Esophagus (tissue), 2 donors: Measurements from ENCODE around the gene CACNA1F. TPM values are rescaled to one million over a fixed set of nuclear protein-coding genes. Genes with fewer than 3 reads are reported as not detected.
A peak's percentile ranks its signal among the peaks of the same experiment; 100 is the strongest.

Experiments used
- H3K27ac ChIP-seq, 2 donors: one replicate each; pipeline ENCODE4 v1.5.1; 2013; ENCODE audit warnings: low read depth in 2 of 2, mild to moderate bottlenecking in 2 of 2, inconsistent platforms in 1 of 2, low read length in 1 of 2, moderate library complexity in 1 of 2
- H3K27me3 ChIP-seq, 2 donors: one replicate each; pipeline ENCODE4 v1.6.1; 2013; ENCODE audit warnings: low read length in 2 of 2, control low read depth in 1 of 2, mild to moderate bottlenecking in 1 of 2; ENCODE audit not compliant: insufficient read depth in 2 of 2, control insufficient read depth in 1 of 2
- H3K36me3 ChIP-seq, 2 donors: one replicate each; pipeline ENCODE4 v1.6.1; 2013; ENCODE audit warnings: low read length in 1 of 2; ENCODE audit not compliant: control insufficient read depth in 2 of 2, insufficient read depth in 2 of 2
- H3K4me1 ChIP-seq, 2 donors: one replicate each; pipeline ENCODE4 v1.6.1; 2013; ENCODE audit warnings: low read length in 1 of 2; ENCODE audit not compliant: control insufficient read depth in 2 of 2, insufficient read depth in 2 of 2
- H3K4me3 ChIP-seq, 2 donors: one replicate each; pipeline ENCODE4 v1.5.1; 2013; ENCODE audit warnings: low read length in 2 of 2, mild to moderate bottlenecking in 2 of 2, low read depth in 1 of 2, moderate library complexity in 1 of 2
- H3K9me3 ChIP-seq, 2 donors: one replicate each; pipeline ENCODE4 v1.6.1; 2013; ENCODE audit warnings: mild to moderate bottlenecking in 2 of 2, low read depth in 1 of 2, low read length in 1 of 2, moderate library complexity in 1 of 2; ENCODE audit not compliant: control insufficient read depth in 2 of 2, insufficient read depth in 1 of 2
- WGBS, 2 donors: extraction: QIAGEN DNeasy Blood & Tissue Kit; methylation state at CpG; one replicate each; pipeline ENCODE4 v1.1.7; 2013; 5-methylcytosine and 5-hydroxymethylcytosine counted together
- polyA plus RNA-seq, 2 donors: library from polyadenylated mRNA; stranded (reverse); fragments of 200-250 nt; gene quantifications; one replicate each; pipeline ENCODE4 v1.2.3, GENCODE V29; 2013
- donor health status: healthy with polysubstance abuse.
- donor health status: Bipolar disorder and iron deficiency.

The CACNA1F gene
- polyA plus RNA-seq, 2 donors: 0.11 to 0.24 TPM

- 84% methylated on average over 31 of the region's 31 CpGs for WGBS, 2 donors
- Histone ChIP-seq H3K27me3 (no peaks in the 10 kb centered on the region), H3K36me3 (no peaks in the 10 kb centered on the region), H3K4me3 (no peak overlapping the region), H3K4me1 (peaks cover 0 to 6% of the 10 kb centered on the region in 2 donors), H3K9me3 (no peaks in the 10 kb centered on the region), H3K27ac (peak overlapping the region; percentile 43 to 94)
Measured at GRCh38 chrX:49164589-49165360, 68.4 kb downstream of the CACNA1F start.

DNA sequence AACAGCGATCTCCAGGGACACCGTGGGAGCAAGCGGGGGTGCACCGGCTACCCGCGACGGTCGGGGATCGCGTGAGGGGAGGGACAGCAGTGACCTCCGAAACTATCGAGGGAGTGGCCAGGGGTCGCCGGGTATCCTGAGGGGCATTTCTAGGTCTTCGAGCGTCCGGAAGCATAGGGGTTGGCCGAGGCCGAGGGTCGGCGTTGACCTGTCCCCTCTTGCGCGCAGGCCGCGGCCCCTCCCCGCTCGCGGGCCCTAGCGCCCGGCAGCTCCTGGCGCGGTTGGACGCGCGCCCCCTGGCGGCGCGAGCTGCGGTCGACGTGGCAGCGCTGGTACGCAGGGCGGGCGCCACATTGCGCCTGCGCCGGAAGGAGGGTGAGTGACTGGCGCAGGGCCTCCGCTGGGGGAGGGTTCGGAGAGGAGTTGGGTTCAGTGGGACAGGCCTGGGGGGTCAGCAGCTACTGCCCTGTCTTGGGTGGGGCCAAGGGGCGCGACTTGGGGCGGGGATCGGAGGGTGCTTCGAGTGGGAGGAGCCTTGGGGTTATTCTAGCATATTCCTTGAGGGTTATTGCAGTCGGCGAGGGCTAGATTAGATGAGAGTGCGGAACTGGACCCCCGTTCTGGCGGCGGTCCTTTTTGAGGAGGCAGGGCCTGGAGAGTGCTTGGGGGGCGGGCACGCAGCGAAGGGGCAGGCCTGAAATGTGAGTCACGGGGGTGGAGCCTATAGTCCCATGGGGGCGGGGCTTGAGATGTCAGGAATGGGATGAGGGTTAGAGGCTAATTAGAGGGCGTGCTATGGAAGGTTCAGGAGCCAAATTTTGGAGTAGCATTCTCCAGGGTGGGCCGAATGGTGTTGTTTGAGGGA is 69.4 kb downstream of the CACNA1F start:
- WGBS, 2 donors: 1 to 38% methylated on average over 47 to 69 of the region's 69 CpGs
- no peaks in the 10 kb centered on the region for H3K9me3 ChIP-seq
- H3K27me3 ChIP-seq: no peaks in the 10 kb centered on the region
- peak overlapping the region; percentile 89 to 94 for H3K27ac ChIP-seq
- peak overlapping the region; percentile 45 to 50 for H3K4me3 ChIP-seq
- H3K36me3 ChIP-seq: no peaks in the 10 kb centered on the region
- H3K4me1 ChIP-seq: peaks cover 0 to 6% of the 10 kb centered on the region in 2 donors

GRCh38 chrX:49162620-49163019 is 70.5 kb downstream of the CACNA1F start, which contains the start of gene MAGIX:
Gene MAGIX (plus strand): TSS chrX:49162758. CDS start chrX:49162890, 132 bp downstream.
- H3K4me3 ChIP-seq: peak within 1 kb of the TSS; percentile 45 to 51
- H3K4me1 ChIP-seq: peaks cover 0 to 6% of the 10 kb centered on the region in 2 donors
- no peaks in the 10 kb centered on the region for H3K36me3 ChIP-seq
- H3K9me3 ChIP-seq: no peaks in the 10 kb centered on the region
- WGBS, 2 donors: 41 to 66% methylated on average over 28 of the region's 28 CpGs
- H3K27ac ChIP-seq: peak within 1 kb of the TSS; percentile 89 to 94
- no peaks in the 10 kb centered on the region for H3K27me3 ChIP-seq

GRCh38 chrX:49161632-49162031 is 71.5 kb downstream of the CACNA1F start:
- no peaks in the 10 kb centered on the region for H3K27me3 ChIP-seq
- 86 to 92% methylated on average over 5 of the region's 5 CpGs for WGBS, 2 donors

DNA sequence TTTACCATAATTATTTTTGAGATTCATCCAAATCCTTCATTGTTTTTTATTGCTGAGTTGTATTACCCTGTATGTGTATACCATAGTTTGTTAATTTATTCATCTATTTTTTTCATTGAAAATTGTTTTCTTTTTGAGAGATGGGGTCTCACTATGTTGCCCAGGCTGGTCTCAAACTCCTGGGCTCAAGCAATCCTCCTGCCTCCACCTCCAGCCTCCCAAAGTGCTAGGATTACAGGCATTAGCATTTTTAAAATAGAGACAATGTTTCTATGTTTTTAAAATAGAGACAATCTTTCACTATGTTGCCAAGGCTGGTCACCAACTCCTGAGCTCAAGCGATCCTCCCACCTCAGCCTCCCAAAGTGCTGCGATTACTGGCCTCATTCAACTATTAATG is 72.2 kb downstream of the CACNA1F start:
- Histone ChIP-seq H3K36me3 (no peaks in the 10 kb centered on the region), H3K4me1 (peaks cover 0 to 5% of the 10 kb centered on the region in 2 donors), H3K27me3 (no peaks in the 10 kb centered on the region), H3K9me3 (no peaks in the 10 kb centered on the region), H3K27ac (no peak overlapping the region), H3K4me3 (no peak overlapping the region)
- WGBS, 2 donors: 92 to 97% methylated on average over 2 of the region's 2 CpGs

More at GRCh38 chrX:49161632-49162031, 71.5 kb downstream of the CACNA1F start:
- Histone ChIP-seq H3K36me3 (no peaks in the 10 kb centered on the region), H3K4me1 (peaks cover 0 to 6% of the 10 kb centered on the region in 2 donors), H3K27ac (no peak overlapping the region), H3K4me3 (no peak overlapping the region), H3K9me3 (no peaks in the 10 kb centered on the region)

GRCh38 chrX:49157194-49157593 is 75.9 kb downstream of the CACNA1F start:
- Histone ChIP-seq H3K4me1 (no peaks in the 10 kb centered on the region), H3K27me3 (no peaks in the 10 kb centered on the region), H3K9me3 (no peaks in the 10 kb centered on the region), H3K36me3 (no peaks in the 10 kb centered on the region), H3K4me3 (no peak overlapping the region), H3K27ac (no peak overlapping the region)
- WGBS, 2 donors: 79 to 80% methylated on average over 24 of the region's 25 CpGs

DNA sequence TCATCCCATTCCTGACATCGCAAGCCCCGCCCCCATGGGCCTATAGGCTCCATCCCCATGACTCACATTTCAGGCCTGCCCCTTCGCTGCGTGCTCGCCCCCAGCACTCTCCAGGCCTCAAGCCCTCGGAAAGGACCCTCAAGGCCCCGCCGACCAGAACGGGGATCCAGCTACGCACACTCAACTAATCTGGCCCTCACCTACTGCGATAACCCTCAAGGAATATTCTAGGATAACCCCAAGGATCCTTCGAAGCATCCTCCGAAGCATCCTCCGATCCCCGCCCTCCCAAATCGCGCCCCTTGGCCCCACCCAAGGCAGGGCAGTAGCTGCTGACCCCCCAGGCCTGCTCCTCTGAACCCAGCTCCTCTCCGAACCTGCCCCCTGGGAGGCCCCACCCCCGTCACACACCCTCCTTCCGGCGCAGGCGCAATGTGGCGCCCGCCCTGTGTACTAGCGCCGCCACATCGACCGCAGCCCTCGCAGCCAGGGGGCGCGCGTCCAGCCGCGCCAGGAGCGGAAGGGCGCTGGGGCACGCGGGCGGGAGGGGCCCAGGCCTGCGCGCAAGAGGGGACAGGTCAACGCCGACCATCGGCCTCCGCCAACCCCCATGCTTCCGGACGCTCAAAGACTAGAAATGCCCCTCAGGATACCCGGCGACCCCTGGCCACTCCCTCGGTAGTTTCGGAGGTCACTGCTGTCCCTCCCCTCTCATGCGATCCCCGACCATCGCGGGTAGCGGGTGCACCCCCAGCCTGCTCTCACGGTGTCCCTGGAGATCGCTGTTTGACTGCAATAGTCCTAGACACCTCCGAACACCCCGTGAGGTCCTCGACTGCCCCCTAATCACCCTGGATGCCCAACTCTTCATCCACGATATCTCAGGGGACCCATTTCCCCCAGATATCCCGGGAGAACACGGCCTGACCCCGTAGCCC is 77.0 kb downstream of the CACNA1F start:
- Histone ChIP-seq H3K4me3 (peak overlapping the region; percentile 31 to 51), H3K9me3 (no peaks in the 10 kb centered on the region), H3K27ac (peak overlapping the region; percentile 92 to 98), H3K27me3 (no peaks in the 10 kb centered on the region), H3K36me3 (no peaks in the 10 kb centered on the region), H3K4me1 (no peaks in the 10 kb centered on the region)
- 2 to 39% methylated on average over 58 to 65 of the region's 65 CpGs for WGBS, 2 donors

GRCh38 chrX:49155243-49155899 is 77.8 kb downstream of the CACNA1F start:
- H3K27ac ChIP-seq: peak overlapping the region; percentile 92 to 98
- peak overlapping the region; percentile 14 to 51 for H3K4me3 ChIP-seq
- WGBS, 2 donors: 3 to 32% methylated on average over 18 of the region's 18 CpGs
- H3K4me1 ChIP-seq: no peaks in the 10 kb centered on the region
- no peaks in the 10 kb centered on the region for H3K9me3 ChIP-seq
- H3K27me3 ChIP-seq: no peaks in the 10 kb centered on the region
- no peaks in the 10 kb centered on the region for H3K36me3 ChIP-seq
